Stimulated activated CD8-positive, alpha-beta memory T cell treated with anti-CD3 and anti-CD28 coated beads, Interleukin-7, amount 100 ng/mL, for 24 hours (primary cell): ENCODE data around the gene MAGI1.

ENCODE experiments used
- DNase-seq: peaks from one replicate; pipeline ENCODE4 v3.0.0-alpha.2; 2020; ENCODE audit warnings: low read depth

MAGI1 gene

GRCh38 chr3:65479990-65480389 is 558.7 kb downstream of the MAGI1 start:
- no peak for DNase-seq

GRCh38 chr3:65478551-65479500 is 559.9 kb downstream of the MAGI1 start:
- no peak for DNase-seq

DNA sequence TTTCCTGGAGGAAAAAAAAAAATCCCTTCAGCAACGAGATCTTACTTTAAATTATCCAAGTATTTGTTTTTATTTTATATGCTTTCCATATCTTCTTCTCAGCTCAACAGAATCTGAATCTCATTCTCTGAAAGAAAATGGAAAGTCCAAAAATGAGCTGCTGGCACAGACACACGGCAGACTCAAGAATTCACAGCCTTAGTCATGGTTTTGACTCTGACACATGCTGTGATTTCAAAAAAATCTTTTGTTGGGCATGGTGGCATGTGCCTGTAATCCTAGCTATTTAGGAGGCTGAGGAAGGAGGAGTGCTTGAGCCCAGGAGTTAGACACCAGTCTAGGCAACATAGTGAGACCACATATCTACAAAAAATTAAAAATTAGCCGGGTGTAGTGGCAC is 565.0 kb downstream of the MAGI1 start:
- no peak for DNase-seq

DNA sequence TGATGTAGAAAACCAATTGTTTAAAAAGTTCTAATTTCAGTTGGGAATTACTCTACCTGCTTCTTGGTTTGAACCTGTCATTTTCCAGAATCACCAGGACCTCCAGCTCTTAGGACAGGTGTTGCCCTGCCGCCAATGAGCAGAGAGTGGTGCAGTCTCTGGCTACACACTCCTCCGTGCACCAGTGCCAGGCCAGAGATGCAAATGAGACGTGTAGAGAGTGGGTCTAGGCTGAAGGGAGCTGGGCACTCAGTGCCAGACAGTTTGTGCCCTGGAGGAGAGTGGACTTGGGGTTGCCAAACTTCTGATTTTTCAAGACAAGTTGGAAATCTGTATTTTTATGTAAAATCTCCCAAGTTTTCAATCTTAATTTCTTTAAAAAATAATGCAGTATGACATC is 566.2 kb downstream of the MAGI1 start:
- no peak for DNase-seq

DNA sequence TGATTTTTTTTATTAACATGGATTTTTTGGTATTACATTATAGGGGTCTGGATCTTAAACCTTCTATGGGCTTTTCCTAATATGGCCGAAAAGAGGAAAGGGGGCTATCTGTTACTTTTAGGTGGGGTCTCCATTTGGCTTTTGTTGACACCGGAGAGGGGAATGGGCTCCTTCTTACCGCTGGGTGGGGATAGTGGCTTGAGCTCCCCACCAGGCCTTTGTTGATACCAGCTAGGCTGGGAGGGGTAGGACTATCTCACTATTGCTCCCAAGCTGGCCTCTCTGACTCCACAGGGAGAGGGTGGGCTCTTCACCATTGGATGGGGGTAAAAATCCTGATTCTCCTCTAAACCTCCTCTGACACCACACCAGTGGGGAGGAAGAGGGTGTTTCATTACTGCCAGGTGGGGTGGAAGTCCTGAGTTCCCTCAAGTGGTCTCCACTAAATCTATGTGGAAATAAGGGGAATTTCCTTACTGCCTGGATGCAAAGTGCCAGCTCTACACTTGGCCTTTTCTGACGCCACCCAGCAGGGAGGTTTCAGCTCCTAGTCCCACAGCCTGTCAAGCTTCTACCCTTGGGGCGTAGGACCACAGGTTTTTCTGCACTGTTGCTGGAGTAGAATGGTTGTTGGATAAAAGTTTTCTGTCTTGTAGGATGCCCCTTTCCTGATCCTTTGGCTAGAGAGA is 572.3 kb downstream of the MAGI1 start:
- no peak for DNase-seq

DNA sequence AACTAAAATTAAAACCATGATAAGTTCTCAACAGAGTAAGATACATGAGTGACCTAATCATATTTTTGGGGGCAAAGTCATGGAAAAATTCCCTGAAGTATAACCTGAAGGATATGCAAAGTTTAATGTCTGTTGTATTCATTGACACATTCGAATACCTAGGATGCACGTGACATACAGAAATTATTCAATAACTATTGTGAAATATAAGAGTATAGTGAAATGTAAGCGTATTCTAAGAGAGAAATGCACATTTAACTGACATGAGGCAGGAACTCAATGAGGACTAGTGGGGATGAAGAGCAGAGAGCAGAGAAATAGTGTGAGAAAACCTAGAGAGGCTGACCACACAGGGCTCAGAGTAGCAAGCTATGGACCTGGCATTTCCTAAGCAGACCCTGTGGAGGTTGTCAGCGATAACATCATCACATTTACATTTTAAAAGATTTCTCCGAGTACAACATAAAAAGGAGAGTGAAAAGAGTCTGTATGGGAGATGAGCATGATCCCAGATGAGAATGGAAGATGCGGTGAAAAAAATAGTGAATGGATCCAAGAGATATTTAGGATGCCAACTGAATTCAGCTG is 588.8 kb downstream of the MAGI1 start:
- DNase-seq, result no peak

DNA sequence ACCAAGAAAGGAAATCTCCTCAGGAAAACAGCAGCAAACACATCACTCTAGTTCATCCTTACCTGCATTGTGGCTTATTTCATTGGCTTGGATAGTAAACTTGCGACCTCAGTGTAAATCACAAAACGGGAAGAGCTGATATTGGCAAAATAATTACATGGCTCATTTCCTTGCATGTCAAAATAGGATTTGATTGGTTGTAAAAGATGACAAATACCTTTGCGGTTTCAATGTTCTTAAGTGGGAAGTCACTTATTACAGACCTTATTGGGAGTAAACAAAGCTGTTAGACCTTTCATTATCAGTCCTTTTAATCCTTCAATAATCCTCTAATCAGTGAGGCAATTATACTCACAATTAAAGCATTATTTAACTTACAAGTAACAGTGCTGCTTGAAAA is 590.6 kb downstream of the MAGI1 start:
- no peak for DNase-seq

- no peak for DNase-seq
These were observed 593.0 kb downstream of the MAGI1 start for GRCh38 chr3:65445573-65446169.

DNA sequence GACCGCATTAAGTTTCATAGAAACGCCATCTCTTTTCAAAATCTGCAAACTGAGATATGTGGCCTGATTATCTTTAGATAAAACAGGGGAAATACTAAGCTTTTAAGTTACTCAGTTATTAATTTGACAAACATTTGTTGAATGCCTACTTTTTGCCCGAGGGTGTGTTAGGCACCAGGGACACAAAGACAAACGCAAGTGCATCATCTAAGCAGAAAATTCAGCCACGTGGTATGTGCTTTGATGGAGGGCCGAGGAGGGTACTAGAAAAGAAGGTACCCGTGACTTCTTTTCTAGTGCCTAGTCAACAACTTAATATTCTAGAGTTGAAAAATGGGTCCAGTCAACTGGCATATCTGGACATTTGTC is 594.3 kb downstream of the MAGI1 start:
- DNase-seq, result no peak

- DNase-seq, result no peak
These were observed 594.8 kb downstream of the MAGI1 start for GRCh38 chr3:65443739-65444446.

GRCh38 chr3:65439641-65440284 is 599.0 kb downstream of the MAGI1 start:
- DNase-seq, result no peak

GRCh38 chr3:65438612-65439011 is 600.1 kb downstream of the MAGI1 start:
- no peak for DNase-seq

DNA sequence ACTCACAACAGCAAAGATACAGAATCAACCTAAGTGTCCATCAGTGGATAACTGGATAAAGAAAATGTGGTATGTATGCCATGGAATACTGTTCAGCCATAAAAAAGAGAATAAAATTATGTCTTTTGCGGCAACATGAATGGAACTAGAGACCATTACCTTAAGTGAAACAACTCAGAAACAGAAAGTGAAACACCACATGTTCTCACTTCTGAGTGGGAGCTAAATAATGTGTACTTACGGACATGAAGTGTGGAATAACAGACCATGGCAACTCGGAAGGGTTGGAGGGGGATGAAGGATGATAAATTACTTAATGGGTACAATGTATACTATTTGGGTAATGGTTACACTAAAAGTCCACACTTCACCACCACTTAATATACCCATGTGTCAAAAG is 600.6 kb downstream of the MAGI1 start:
- no peak for DNase-seq

GRCh38 chr3:65436580-65436979 is 602.1 kb downstream of the MAGI1 start:
- DNase-seq, result no peak

DNA sequence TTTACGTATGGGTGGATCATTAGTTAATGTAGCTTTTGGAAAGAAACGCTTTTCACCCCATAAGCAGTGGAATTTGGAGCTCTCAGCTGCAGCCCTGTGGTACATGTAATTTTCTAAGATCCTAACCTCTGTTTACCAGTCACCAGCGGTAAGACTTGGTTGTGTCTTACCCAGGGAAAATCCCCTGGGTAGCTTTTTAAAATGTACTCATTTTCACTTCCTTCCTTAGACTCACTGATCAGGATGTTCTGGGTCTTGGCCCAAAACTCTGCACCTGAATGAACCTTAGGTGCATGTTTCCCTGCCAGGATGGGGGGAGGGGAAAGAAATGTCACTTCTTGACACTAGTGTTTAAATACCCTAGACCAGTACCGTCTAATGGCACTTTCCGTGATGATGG is 605.2 kb downstream of the MAGI1 start:
- DNase-seq, result no peak

- no peak for DNase-seq
These were observed 606.2 kb downstream of the MAGI1 start for GRCh38 chr3:65432388-65433003.

DNA sequence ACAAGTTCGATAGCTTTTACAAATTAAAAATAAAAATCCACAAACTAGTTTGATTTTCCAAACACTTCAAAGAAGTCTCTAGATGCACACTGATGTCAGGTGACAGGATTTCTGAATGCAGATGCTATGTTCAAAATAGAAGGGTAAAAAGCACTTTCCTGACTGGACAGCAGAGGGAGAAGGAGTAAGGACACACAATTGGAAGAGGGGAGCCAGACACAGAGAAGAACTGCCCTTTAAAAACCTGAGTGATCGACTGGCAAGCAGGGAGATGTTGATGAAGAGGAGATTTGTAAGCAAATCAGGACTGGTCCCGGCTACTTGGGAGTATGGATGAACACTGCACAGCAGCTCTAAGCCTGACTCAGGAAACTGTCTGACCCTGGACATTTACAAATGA is 612.8 kb downstream of the MAGI1 start:
- no peak for DNase-seq

GRCh38 chr3:65422154-65422553 is 616.6 kb downstream of the MAGI1 start:
- DNase-seq, result no peak

DNA sequence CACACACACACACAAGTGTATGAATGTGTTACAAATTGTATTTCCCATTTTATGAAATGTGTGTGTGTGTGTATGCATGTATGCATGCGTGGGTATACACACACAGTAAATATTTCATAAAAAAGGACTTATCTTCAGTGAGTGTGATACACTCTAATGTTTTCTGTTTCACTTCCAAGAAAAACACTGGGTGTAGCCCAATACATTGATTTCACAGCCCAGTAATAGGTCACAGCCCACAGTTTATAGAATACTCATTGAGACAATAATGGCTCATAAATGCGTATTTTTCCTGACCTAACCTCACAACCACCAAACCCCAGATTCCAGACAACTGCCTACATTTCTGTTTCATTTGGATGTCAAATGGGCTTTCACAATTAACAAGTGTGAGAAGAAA is 619.5 kb downstream of the MAGI1 start:
- DNase-seq, result no peak

DNA sequence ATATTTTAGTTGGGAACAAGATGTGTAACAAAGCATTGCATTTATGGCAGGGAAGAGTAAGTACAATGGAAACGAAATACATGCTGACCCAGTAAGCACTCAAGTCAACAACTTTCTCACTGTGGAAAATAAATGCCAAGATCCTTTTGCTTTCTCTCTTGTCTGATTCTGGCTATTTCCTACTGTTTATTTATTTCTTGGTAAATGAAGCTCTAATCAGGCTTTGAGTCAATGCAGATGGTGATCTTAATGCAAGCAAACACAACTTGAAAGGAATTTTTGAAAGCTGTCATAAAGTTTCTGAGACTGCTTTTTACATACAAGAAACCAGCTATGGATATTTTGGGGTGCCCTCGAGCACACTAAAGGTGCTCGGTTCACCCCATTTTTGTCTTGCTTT is 624.8 kb downstream of the MAGI1 start:
- DNase-seq, result no peak

- no peak for DNase-seq
These were observed 626.1 kb downstream of the MAGI1 start for GRCh38 chr3:65412588-65412987.
